ENCODE data around the gene SLC4A4. TPM values are rescaled to one million over a fixed set of nuclear protein-coding genes. Genes with fewer than 3 reads are reported as not detected.

SLC4A4 gene
- total RNA-seq, 1 experiment from 2014 or later: 0.92 TPM

GRCh38 chr4:71444395-71444794 is 105.6 kb downstream of the SLC4A4 start:
- no peak overlapping the region for H4K8ac ChIP-seq (replicated peaks; ENCODE audit: insufficient read length, low read depth, low read length)
- no peaks in the 10 kb centered on the region for H4K20me1 ChIP-seq (ENCODE audit: control insufficient read depth, insufficient read depth, insufficient read length)
- no peak overlapping the region for H2AFZ ChIP-seq (ENCODE audit: low read length)
- Mint-ChIP-seq H3K36me3 (ENCODE audit: insufficient read depth in 1 of 3, low read depth in 3 of 3) (no peaks in the 10 kb centered on the region), H3K9me3 (no peaks in the 10 kb centered on the region), H3K4me3 (no peak overlapping the region), H3K4me1 (peaks cover 5 to 7% of the 10 kb centered on the region in 2 experiments), H3K27me3 (ENCODE audit: low read depth) (no peaks in the 10 kb centered on the region), H3K27ac (no peak overlapping the region)
- no peak overlapping the region for H2BK15ac ChIP-seq (ENCODE audit: low read depth, low read length)
- no peak overlapping the region for H3K56ac ChIP-seq (ENCODE audit: insufficient read length, low read depth, low read length)
- H3K4me2 ChIP-seq (ENCODE audit: insufficient read depth, insufficient read length, low read length): no peak overlapping the region
- no peaks in the 10 kb centered on the region for H3K4me1 ChIP-seq (ENCODE audit: insufficient read depth, low read length)
- TF ChIP-seq CTCF (conservative IDR thresholded peaks at IDR 0.05): no peak
- no peak overlapping the region for H4K91ac ChIP-seq (ENCODE audit: insufficient read length, low read depth, low read length)
- H3K9ac ChIP-seq (ENCODE audit: extremely low read depth, insufficient read length, low read length): no peak overlapping the region
- WGBS (ENCODE audit: extremely low coverage, insufficient read length, low lambda C conversion rate): no CpG with 5 or more reads among the region's 2 CpGs
- no peak overlapping the region for H3K27ac ChIP-seq (ENCODE audit: insufficient read length, low read depth, low read length)
- H2BK120ac ChIP-seq (ENCODE audit: low read depth, low read length, poor library complexity, severe bottlenecking): no peak overlapping the region
- H2BK5ac ChIP-seq (ENCODE audit: insufficient read length, low read length): no peak overlapping the region
- no peaks in the 10 kb centered on the region for H3K23me2 ChIP-seq (ENCODE audit: insufficient read length, low read depth, low read length, poor library complexity, severe bottlenecking)
- H4K5ac ChIP-seq (ENCODE audit: insufficient read length, low read depth, low read length): no peak overlapping the region
- H3K27me3 ChIP-seq (ENCODE audit: insufficient read depth, low read length): no peaks in the 10 kb centered on the region
- DNase-seq: no peak
- no peaks in the 10 kb centered on the region for H3K79me1 ChIP-seq (ENCODE audit: insufficient read depth, low read depth, low read length, poor library complexity, severe bottlenecking)
- no peak overlapping the region for H3T11ph ChIP-seq (ENCODE audit: low read length)
- H3K9me3 ChIP-seq (ENCODE audit: control insufficient read depth, low read depth, low read length): no peaks in the 10 kb centered on the region
- H3K79me2 ChIP-seq (ENCODE audit: insufficient read depth, low read length): no peaks in the 10 kb centered on the region
- H3K23ac ChIP-seq (ENCODE audit: insufficient read length, low read depth, low read length): no peak overlapping the region
- no peak overlapping the region for H2AK5ac ChIP-seq (ENCODE audit: insufficient read length, low read length)
- H3K18ac ChIP-seq (ENCODE audit: insufficient read length, low read depth, low read length): no peak overlapping the region
- H3K14ac ChIP-seq (ENCODE audit: insufficient read depth, low read length): no peak overlapping the region
- H3K4ac ChIP-seq (ENCODE audit: low read depth, low read length): no peak overlapping the region
- no peak overlapping the region for H2BK20ac ChIP-seq (ENCODE audit: low read depth, low read length, poor library complexity, severe bottlenecking)
- no peak overlapping the region for H2BK12ac ChIP-seq (ENCODE audit: insufficient read length, low read depth, low read length)

All from H9 (cell line).